ENCODE measurements around the gene CKAP2L. TPM values are rescaled to one million over a fixed set of nuclear protein-coding genes. Genes with fewer than 3 reads are reported as not detected.
A peak's percentile ranks its signal among the peaks of the same experiment; 100 is the strongest.

The CKAP2L gene
- total and polyA plus RNA-seq, 2 experiments from 2014 or later: 6.6 to 10.9 TPM

DNA sequence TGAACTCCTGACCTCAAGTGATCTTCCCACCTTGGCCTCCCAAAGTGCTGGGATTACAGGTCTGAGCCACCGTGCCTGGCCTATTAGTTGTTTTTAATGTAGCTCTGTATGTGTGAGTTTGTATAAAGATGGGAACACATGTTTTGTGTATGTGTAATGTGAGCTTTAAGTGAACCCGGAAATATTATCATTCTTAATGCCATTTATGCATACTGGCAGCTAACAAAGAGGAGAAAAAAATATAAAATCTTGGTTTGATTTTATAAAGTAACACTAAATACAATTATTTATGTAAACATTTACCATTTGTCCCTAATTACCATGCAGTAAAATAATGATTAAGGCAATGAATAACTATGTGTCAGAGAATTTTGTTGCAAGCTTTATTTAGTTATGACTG, 9.1 kb upstream of the CKAP2L start:
- Histone ChIP-seq H3F3A (ENCODE audit: insufficient read depth) (peaks cover 5% of the 10 kb centered on the region; the same call in 1 of the 2 replicates), H3K79me2 (ENCODE audit: insufficient read depth) (no peaks in the 10 kb centered on the region), H3K9ac (no peak overlapping the region), H4K20me1 (ENCODE audit: insufficient read depth) (no peaks in the 10 kb centered on the region), H3K36me3 (ENCODE audit: low read depth) (no peaks in the 10 kb centered on the region), H3K4me1 (ENCODE audit: insufficient read depth) (no peaks in the 10 kb centered on the region), H3K4me3 (no peak overlapping the region), H3K27me3 (replicated peaks; ENCODE audit: insufficient read depth) (no peaks in the 10 kb centered on the region), H3K9me2 (ENCODE audit: insufficient read depth) (no peaks in the 10 kb centered on the region), H2AFZ (no peak overlapping the region), H3K27ac (no peak overlapping the region), H3K9me3 (ENCODE audit: low read depth) (no peaks in the 10 kb centered on the region), H3K4me2 (ENCODE audit: unreplicated experiment) (no peak overlapping the region)
- in situ Hi-C loops (cut with MboI): no loop called here
- no peak for TF ChIP-seq EZH2phosphoT487 (IDR thresholded peaks at IDR 0.05; ENCODE audit: insufficient read depth, low read depth)
- no peak for TF ChIP-seq EZH2 (IDR thresholded peaks at IDR 0.05; ENCODE audit: insufficient read depth, poor library complexity, severe bottlenecking)
- no peak for DNase-seq
- WGBS, 2 experiments (ENCODE audit: low coverage in 1 of 2, low lambda C conversion rate in 2 of 2, missing lambda C conversion rate in 2 of 2): 28 to 33% methylated on average over 2 of the region's 2 CpGs

DNA sequence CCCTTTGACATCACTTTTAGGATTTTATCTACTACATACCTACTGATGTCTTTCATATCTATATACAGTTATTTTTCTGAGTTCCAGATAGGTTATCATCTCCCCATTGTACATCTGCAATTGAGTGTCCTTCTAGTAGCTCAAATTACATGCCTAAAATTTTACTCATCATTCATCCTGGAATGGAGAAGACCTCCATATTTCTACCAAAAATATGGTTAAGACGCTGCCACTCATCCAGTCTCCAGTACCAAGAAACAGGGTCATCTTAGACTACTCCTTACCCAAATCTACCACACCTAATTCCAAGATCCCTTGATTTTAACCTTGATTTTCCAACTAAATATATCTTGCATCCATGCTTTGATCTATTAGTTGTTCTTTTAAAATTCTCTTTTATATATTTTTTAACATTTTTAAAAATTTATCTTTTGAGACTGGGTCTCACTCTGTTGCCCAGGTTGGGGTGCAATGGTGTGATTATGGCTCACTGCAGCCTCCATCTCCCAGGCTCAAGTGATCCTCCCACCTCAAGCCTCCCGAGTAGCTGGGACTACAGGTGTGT, 8.6 kb upstream of the CKAP2L start:
- H4K20me1 ChIP-seq (ENCODE audit: insufficient read depth): no peaks in the 10 kb centered on the region
- no peak for DNase-seq
- H3K27ac ChIP-seq: no peak overlapping the region
- H2AFZ ChIP-seq: no peak overlapping the region
- H3K36me3 ChIP-seq (ENCODE audit: low read depth): no peaks in the 10 kb centered on the region
- no peak overlapping the region for H3K9ac ChIP-seq
- no peaks in the 10 kb centered on the region for H3K9me2 ChIP-seq (ENCODE audit: insufficient read depth)
- no peaks in the 10 kb centered on the region for H3K79me2 ChIP-seq (ENCODE audit: insufficient read depth)
- TF ChIP-seq EZH2phosphoT487 (IDR thresholded peaks at IDR 0.05; ENCODE audit: insufficient read depth, low read depth): no peak
- no peak for TF ChIP-seq EZH2 (IDR thresholded peaks at IDR 0.05; ENCODE audit: insufficient read depth, poor library complexity, severe bottlenecking)
- H3F3A ChIP-seq (ENCODE audit: insufficient read depth): peaks cover 5% of the 10 kb centered on the region; the same call in 1 of the 2 replicates
- H3K4me1 ChIP-seq (ENCODE audit: insufficient read depth): no peaks in the 10 kb centered on the region
- H3K9me3 ChIP-seq (ENCODE audit: low read depth): no peaks in the 10 kb centered on the region
- in situ Hi-C loops (cut with MboI): no loop called here
- H3K4me2 ChIP-seq (ENCODE audit: unreplicated experiment): no peak overlapping the region
- H3K27me3 ChIP-seq (replicated peaks; ENCODE audit: insufficient read depth): no peaks in the 10 kb centered on the region
- H3K4me3 ChIP-seq: no peak overlapping the region
- WGBS, 2 experiments (ENCODE audit: low coverage in 1 of 2, low lambda C conversion rate in 2 of 2, missing lambda C conversion rate in 2 of 2): 68 to 75% methylated on average over 2 of the region's 2 CpGs

DNA sequence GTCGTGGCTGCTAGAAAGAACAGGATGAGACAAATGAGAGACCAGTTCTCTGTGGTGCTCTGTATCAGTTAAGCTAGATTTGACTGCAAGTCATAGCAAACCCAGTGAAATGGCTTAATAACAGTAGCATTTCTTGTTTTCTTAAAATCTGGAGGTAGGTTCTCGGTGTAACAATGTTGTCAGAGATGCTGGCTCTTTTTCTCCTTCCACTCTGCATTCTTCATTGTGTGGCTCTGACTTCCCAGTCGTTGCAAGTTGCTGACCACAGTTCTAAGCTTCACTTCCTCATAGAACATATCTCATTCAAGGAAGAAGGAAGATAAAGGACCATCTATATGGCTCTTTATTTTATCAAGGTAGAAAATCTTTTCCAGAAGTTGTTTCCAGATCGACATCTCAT, 7.9 kb upstream of the CKAP2L start:
- WGBS, 2 experiments (ENCODE audit: low coverage in 1 of 2, low lambda C conversion rate in 2 of 2, missing lambda C conversion rate in 2 of 2): 73 to 76% methylated on average over 4 of the region's 4 CpGs
- H3K4me1 ChIP-seq (ENCODE audit: insufficient read depth): no peaks in the 10 kb centered on the region
- H3K79me2 ChIP-seq (ENCODE audit: insufficient read depth): no peaks in the 10 kb centered on the region
- DNase-seq: no peak
- no peaks in the 10 kb centered on the region for H3K9me2 ChIP-seq (ENCODE audit: insufficient read depth)
- H3K27me3 ChIP-seq (replicated peaks; ENCODE audit: insufficient read depth): no peaks in the 10 kb centered on the region
- no peak overlapping the region for H3K4me2 ChIP-seq (ENCODE audit: unreplicated experiment)
- H3K36me3 ChIP-seq (ENCODE audit: low read depth): no peaks in the 10 kb centered on the region
- no peaks in the 10 kb centered on the region for H4K20me1 ChIP-seq (ENCODE audit: insufficient read depth)
- no peak overlapping the region for H3K4me3 ChIP-seq
- H3K9ac ChIP-seq: no peak overlapping the region
- in situ Hi-C loops (cut with MboI): no loop called here
- peaks cover 5% of the 10 kb centered on the region; the same call in 1 of the 2 replicates for H3F3A ChIP-seq (ENCODE audit: insufficient read depth)
- no peaks in the 10 kb centered on the region for H3K9me3 ChIP-seq (ENCODE audit: low read depth)
- TF ChIP-seq EZH2phosphoT487 (IDR thresholded peaks at IDR 0.05; ENCODE audit: insufficient read depth, low read depth): no peak
- no peak for TF ChIP-seq EZH2 (IDR thresholded peaks at IDR 0.05; ENCODE audit: insufficient read depth, poor library complexity, severe bottlenecking)
- H3K27ac ChIP-seq: no peak overlapping the region
- H2AFZ ChIP-seq: no peak overlapping the region

DNA sequence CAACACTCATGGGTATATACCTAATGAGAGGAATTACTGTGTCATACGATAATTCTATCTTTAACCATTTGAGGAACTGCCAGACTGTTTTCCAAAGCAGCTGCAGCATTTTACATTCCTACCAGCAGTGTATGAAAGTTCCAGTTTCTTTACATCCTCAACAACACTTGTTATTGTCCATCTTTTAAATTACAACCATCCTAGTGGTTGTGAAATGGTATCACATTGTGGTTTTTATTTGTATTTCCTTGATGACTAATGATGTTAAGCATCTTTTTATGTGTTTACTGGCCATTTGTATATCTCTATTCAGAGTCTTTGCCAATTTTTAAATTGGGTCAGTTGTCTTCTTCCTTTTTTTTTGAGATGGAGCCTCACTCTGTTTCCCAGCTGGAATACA, 4.0 kb upstream of the CKAP2L start:
- H3K36me3 ChIP-seq (ENCODE audit: low read depth): no peaks in the 10 kb centered on the region
- H3K79me2 ChIP-seq (ENCODE audit: insufficient read depth): peaks cover 8% of the 10 kb centered on the region
- H3K9me2 ChIP-seq (ENCODE audit: insufficient read depth): no peaks in the 10 kb centered on the region
- no peaks in the 10 kb centered on the region for H3K27me3 ChIP-seq (replicated peaks; ENCODE audit: insufficient read depth)
- H2AFZ ChIP-seq: peak overlapping the region; percentile 67; the same call in 1 of the 2 replicates
- no peaks in the 10 kb centered on the region for H3K9me3 ChIP-seq (ENCODE audit: low read depth)
- no peak overlapping the region for H3K9ac ChIP-seq
- peak; percentile 44 for DNase-seq
- peaks cover 5% of the 10 kb centered on the region; the same call in 1 of the 2 replicates for H3F3A ChIP-seq (ENCODE audit: insufficient read depth)
- 0 out of 2 replicates have a peak overlapping the region, but pooled peaks have one; percentile 24 for H3K4me3 ChIP-seq
- in situ Hi-C loops (cut with MboI): no loop called here
- H3K4me2 ChIP-seq (ENCODE audit: unreplicated experiment): peak overlapping the region; percentile 59
- TF ChIP-seq EZH2 (IDR thresholded peaks at IDR 0.05; ENCODE audit: insufficient read depth, poor library complexity, severe bottlenecking) (no peak), EZH2phosphoT487 (IDR thresholded peaks at IDR 0.05; ENCODE audit: insufficient read depth, low read depth) (no peak)
- H4K20me1 ChIP-seq (ENCODE audit: insufficient read depth): no peaks in the 10 kb centered on the region
- no peak overlapping the region for H3K27ac ChIP-seq
- 9 to 15% methylated on average over 1 of the region's 1 CpG for WGBS, 2 experiments (ENCODE audit: low coverage in 1 of 2, low lambda C conversion rate in 2 of 2, missing lambda C conversion rate in 2 of 2)
- no peaks in the 10 kb centered on the region; the same call in 1 of the 2 replicates for H3K4me1 ChIP-seq (ENCODE audit: insufficient read depth)

All from GM23248 (cell line).